ENCODE results near the gene CBX7. TPM values are rescaled to one million over a fixed set of nuclear protein-coding genes. Genes with fewer than 3 reads are reported as not detected.
"Not testable (repeated sequence)": the region's sequence is repeated elsewhere in the genome, so short reads cannot be mapped to it uniquely, and the experiment has no call there.

CBX7 gene
- total RNA-seq, 4 donors from 2014 or later, result 41.2 to 58.6 (median 53.2) TPM

GRCh38 chr22:39169797-39170466 is 17.5 kb upstream of the CBX7 start:
- H3K27ac ChIP-seq, result no peak overlapping the region
- H3K4me1 ChIP-seq, result peaks cover 0 to 31% (median 26%) of the 10 kb centered on the region in 4 donors
- H3K4me3 ChIP-seq, result no peak overlapping the region
- no peak for DNase-seq
- no peaks in the 10 kb centered on the region for H3K9me3 ChIP-seq
- no peaks in the 10 kb centered on the region for H3K36me3 ChIP-seq
- no peak for TF ChIP-seq POLR2A (IDR thresholded peaks at IDR 0.05)
- TF ChIP-seq CTCF (IDR thresholded peaks at IDR 0.05), result no peak
- H3K27me3 ChIP-seq, result no peaks in the 10 kb centered on the region

GRCh38 chr22:39166547-39166946 is 14.1 kb upstream of the CBX7 start:
- H3K4me1 ChIP-seq, result peaks cover 0 to 11% (median 5%) of the 10 kb centered on the region in 4 donors
- H3K27me3 ChIP-seq, result no peaks in the 10 kb centered on the region
- H3K27ac ChIP-seq, result no peak overlapping the region
- no peaks in the 10 kb centered on the region for H3K9me3 ChIP-seq
- no peak for DNase-seq
- no peak overlapping the region for H3K4me3 ChIP-seq
- no peaks in the 10 kb centered on the region for H3K36me3 ChIP-seq
- no peak for TF ChIP-seq CTCF (IDR thresholded peaks at IDR 0.05)
- TF ChIP-seq POLR2A (IDR thresholded peaks at IDR 0.05), result no peak

- H3K4me1 ChIP-seq, result peaks cover 0 to 13% (median 8%) of the 10 kb centered on the region in 4 donors
- H3K27ac ChIP-seq, H3K4me3 ChIP-seq, H3K36me3 ChIP-seq, H3K9me3 ChIP-seq, H3K27me3 ChIP-seq: not testable (repeated sequence)
- DNase-seq, result peak in 1 of 3 donors; percentile 41
Observed at GRCh38 chr22:39156093-39156492, 3.6 kb upstream of the CBX7 start.

- no peaks in the 10 kb centered on the region for H3K27me3 ChIP-seq
- no peaks in the 10 kb centered on the region for H3K9me3 ChIP-seq
- H3K36me3 ChIP-seq, result no peaks in the 10 kb centered on the region
- DNase-seq, result peak in 1 of 3 donors; percentile 28
- TF ChIP-seq POLR2A (IDR thresholded peaks at IDR 0.05) (no peak), CTCF (IDR thresholded peaks at IDR 0.05) (no peak)
- no peak overlapping the region for H3K27ac ChIP-seq
- no peak overlapping the region for H3K4me3 ChIP-seq
- H3K4me1 ChIP-seq, result peaks cover 0 to 13% (median 8%) of the 10 kb centered on the region in 4 donors
Observed at GRCh38 chr22:39155421-39155820, 2.9 kb upstream of the CBX7 start.

GRCh38 chr22:39153220-39153717 is 789 bp upstream of the CBX7 start:
- H3K27ac ChIP-seq, result peak overlapping the region; percentile 88 to 96 (median 92)
- peak in 2 of 3 donors; percentile 51 to 55 for DNase-seq
- H3K27me3 ChIP-seq, result no peaks in the 10 kb centered on the region
- H3K36me3 ChIP-seq, result peaks cover 0 to under 1% (median 0%) of the 10 kb centered on the region in 3 donors
- H3K9me3 ChIP-seq, result no peaks in the 10 kb centered on the region
- TF ChIP-seq CTCF (IDR thresholded peaks at IDR 0.05), result no peak
- TF ChIP-seq POLR2A (IDR thresholded peaks at IDR 0.05), result no peak
- peak overlapping the region; percentile 69 to 94 (median 82) for H3K4me3 ChIP-seq
- H3K4me1 ChIP-seq, result peaks cover 3 to 31% (median 13%) of the 10 kb centered on the region in 4 donors

GRCh38 chr22:39152024-39152510 is 413 bp downstream of the CBX7 start:
- peaks cover 0 to 5% (median 0%) of the 10 kb centered on the region in 3 donors for H3K36me3 ChIP-seq
- H3K4me3 ChIP-seq, result peak overlapping the region; percentile 69 to 94 (median 82)
- DNase-seq, result no peak
- peak overlapping the region; percentile 82 to 96 (median 92) for H3K27ac ChIP-seq
- H3K9me3 ChIP-seq, result no peaks in the 10 kb centered on the region
- TF ChIP-seq CTCF (IDR thresholded peaks at IDR 0.05) (no peak), POLR2A (IDR thresholded peaks at IDR 0.05) (no peak)
- H3K27me3 ChIP-seq, result no peaks in the 10 kb centered on the region
- peaks cover 3 to 41% (median 13%) of the 10 kb centered on the region in 4 donors for H3K4me1 ChIP-seq

Measured in Peyer's patch (tissue), 4 donors.